H1 (cell line): ENCODE measurements around the gene WDR7. TPM values are rescaled to one million over a fixed set of nuclear protein-coding genes. Genes with fewer than 3 reads are reported as not detected.

ENCODE experiments used
- CTCF ChIA-PET: fragments of 300-600 bp; sonication (Branson Sonifier 250); formaldehyde crosslinking; loops from one replicate; lab custom pipeline; 2021; ENCODE audit not compliant: partially characterized antibody; lab: Charles Lee
- POLR2A ChIA-PET: fragments of 300-600 bp; sonication (Branson Sonifier 250); formaldehyde crosslinking; loops from one replicate; lab custom pipeline; 2021; ENCODE audit warnings: inconsistent platforms; ENCODE audit not compliant: partially characterized antibody; lab: Charles Lee
- DNase-seq, 2 experiments: peaks; one replicate each; pipeline versions ENCODE4 v3.0.0 to v3.0.0-alpha.2; 2010 to 2022; ENCODE audit warnings: low spot score in 2 of 2, low read depth in 1 of 2, mixed read lengths in 1 of 2
- FAIRE-seq: peaks from 2 replicates; lab custom pipeline; 2011; peaks lifted over from hg19 to GRCh38; lab: Jason Lieb, UNC
- H2AFZ ChIP-seq: 2 replicates; pipeline ENCODE4 v1.8.1; 2012; ENCODE audit warnings: low read length, inconsistent platforms
- H2AK5ac ChIP-seq: 2 replicates; pipeline ENCODE4 v1.6.1; 2013; ENCODE audit warnings: low read depth, low read length
- H2BK120ac ChIP-seq: replicated peaks from 2 replicates; pipeline ENCODE3; 2013; ENCODE audit warnings: low read depth, low read length, inconsistent platforms
- H2BK12ac ChIP-seq: 2 replicates; pipeline ENCODE4 v1.6.1; 2013; ENCODE audit warnings: low read depth, low read length
- H2BK15ac ChIP-seq: 2 replicates; pipeline ENCODE4 v1.6.1; 2013; ENCODE audit warnings: low read length
- H2BK20ac ChIP-seq: 2 replicates; pipeline ENCODE4 v1.6.1; 2013; ENCODE audit warnings: low read length
- H2BK5ac ChIP-seq: 2 replicates; pipeline ENCODE4 v1.6.1; 2013; ENCODE audit warnings: low read depth, low read length
- H3K14ac ChIP-seq: 2 replicates; pipeline ENCODE4 v1.6.1; 2013; ENCODE audit warnings: inconsistent platforms; ENCODE audit not compliant: insufficient read length
- H3K18ac ChIP-seq: 2 replicates; pipeline ENCODE4 v1.6.1; 2013; ENCODE audit warnings: low read length; ENCODE audit errors: extremely low read depth
- H3K23ac ChIP-seq: 2 replicates; pipeline ENCODE4 v1.6.1; 2013; ENCODE audit warnings: inconsistent platforms; ENCODE audit not compliant: insufficient read length
- H3K23me2 ChIP-seq: 2 replicates; pipeline ENCODE4 v1.6.1; 2013; ENCODE audit warnings: low read depth, low read length
- H3K27ac ChIP-seq: 2 replicates; pipeline ENCODE4 v1.6.1; 2011; ENCODE audit warnings: low read depth, low read length, inconsistent platforms
- H3K27me3 ChIP-seq, 4 experiments: replicated peaks in 1 of 4; 1 replicate in 1 of 4; 2 replicates in 3 of 4; pipeline versions ENCODE4 v1.6.1 to v1.8.1; 2011 to 2013; ENCODE audit warnings: low read length in 3 of 4, mild to moderate bottlenecking in 3 of 4, inconsistent platforms in 2 of 4, mixed read lengths in 2 of 4, moderate library complexity in 1 of 4; ENCODE audit not compliant: control insufficient read depth in 3 of 4, insufficient read depth in 3 of 4; ENCODE audit errors: extremely low read depth in 1 of 4
- H3K36me3 ChIP-seq, 4 experiments: 2 replicates each; pipeline versions ENCODE4 v1.6.1 to v1.8.1; 2011 to 2013; ENCODE audit warnings: mild to moderate bottlenecking in 4 of 4, low read length in 3 of 4, moderate library complexity in 2 of 4, control low read depth in 1 of 4, inconsistent platforms in 1 of 4; ENCODE audit not compliant: insufficient read depth in 4 of 4, control insufficient read depth in 2 of 4
- H3K4ac ChIP-seq: replicated peaks from 2 replicates; pipeline ENCODE3; 2013; ENCODE audit warnings: low read length, low read depth, mixed read lengths, inconsistent platforms; ENCODE audit not compliant: insufficient read length
- H3K4me1 ChIP-seq, 4 experiments: replicated peaks in 1 of 4; 1 replicate in 1 of 4; 2 replicates in 3 of 4; pipeline versions ENCODE4 v1.6.1 to v1.8.1; 2011 to 2013; ENCODE audit warnings: low read length in 3 of 4, inconsistent platforms in 2 of 4, mixed read lengths in 1 of 4; ENCODE audit not compliant: insufficient read depth in 4 of 4, control insufficient read depth in 3 of 4
- H3K4me2 ChIP-seq, 2 experiments: 2 replicates each; pipeline versions ENCODE4 v1.6.1 to v1.8.1; 2011 to 2013; ENCODE audit warnings: low read depth in 2 of 2, low read length in 2 of 2, control low read depth in 1 of 2, inconsistent platforms in 1 of 2, mild to moderate bottlenecking in 1 of 2; ENCODE audit not compliant: insufficient read depth in 1 of 2
- H3K4me3 ChIP-seq, 4 experiments: fragments of 200-600, 300-600 bp in 1 of 4; sonication (generic), shearing (Covaris generic), sonication (Bioruptor Twin) in 1 of 4; 2 replicates each; pipeline versions ENCODE4 v1.5.1 to v1.8.1; 2011 to 2016; ENCODE audit warnings: low read length in 4 of 4, low read depth in 3 of 4, control low read depth in 2 of 4, inconsistent platforms in 2 of 4, mild to moderate bottlenecking in 2 of 4, mixed read lengths in 1 of 4, moderate library complexity in 1 of 4; ENCODE audit not compliant: insufficient read depth in 2 of 4; ENCODE audit errors: extremely low read depth in 1 of 4
- H3K56ac ChIP-seq: replicated peaks from 2 replicates; pipeline ENCODE3; 2013; ENCODE audit warnings: low read depth, mild to moderate bottlenecking, mixed read lengths, low read length, inconsistent platforms; ENCODE audit not compliant: insufficient read length
- H3K79me1 ChIP-seq: 2 replicates; pipeline ENCODE4 v1.6.1; 2013; ENCODE audit warnings: low read depth, low read length, control low read depth
- H3K79me2 ChIP-seq, 2 experiments: 2 replicates each; pipeline versions ENCODE4 v1.6.1 to v1.8.1; 2012 to 2013; ENCODE audit warnings: low read length in 2 of 2, mild to moderate bottlenecking in 2 of 2, inconsistent platforms in 1 of 2; ENCODE audit not compliant: insufficient read depth in 2 of 2, control insufficient read depth in 1 of 2
- H3K9ac ChIP-seq, 4 experiments: replicated peaks in 1 of 4; 1 replicate in 1 of 4; 2 replicates in 3 of 4; pipeline versions ENCODE4 v1.6.1 to v1.8.1; 2011 to 2013; ENCODE audit warnings: low read depth in 3 of 4, low read length in 3 of 4, control low read depth in 2 of 4, mild to moderate bottlenecking in 2 of 4, moderate library complexity in 2 of 4, inconsistent platforms in 1 of 4; ENCODE audit errors: extremely low read depth in 1 of 4
- H3K9me3 ChIP-seq, 2 experiments: 2 replicates each; pipeline versions ENCODE4 v1.6.1 to v1.8.1; 2012 to 2013; ENCODE audit warnings: mild to moderate bottlenecking in 2 of 2, moderate library complexity in 2 of 2, control low read depth in 1 of 2, inconsistent platforms in 1 of 2, low read depth in 1 of 2, low read length in 1 of 2, mixed read lengths in 1 of 2; ENCODE audit not compliant: insufficient read depth in 2 of 2
- H4K20me1 ChIP-seq, 2 experiments: replicated peaks in 1 of 2; 2 replicates each; pipeline versions ENCODE3 to v1.8.1; 2011 to 2013; ENCODE audit warnings: inconsistent platforms in 2 of 2, low read length in 2 of 2, mild to moderate bottlenecking in 1 of 2; ENCODE audit not compliant: insufficient read depth in 2 of 2, control insufficient read depth in 1 of 2
- H4K5ac ChIP-seq: 2 replicates; pipeline ENCODE4 v1.6.1; 2013; ENCODE audit warnings: low read length, low read depth, mixed read lengths, inconsistent platforms; ENCODE audit not compliant: insufficient read length
- H4K8ac ChIP-seq: 2 replicates; pipeline ENCODE4 v1.8.0; 2013; ENCODE audit warnings: mild to moderate bottlenecking, moderate library complexity, low read length, inconsistent platforms; ENCODE audit not compliant: insufficient read depth; ENCODE audit errors: extremely low read depth
- H4K91ac ChIP-seq: replicated peaks from 2 replicates; pipeline ENCODE3; 2013; ENCODE audit warnings: low read length, mixed read lengths, inconsistent platforms; ENCODE audit not compliant: insufficient read length
- BCL11A ChIP-seq, 2 experiments: IDR thresholded peaks; one replicate each; pipeline ENCODE4 v1.6.1; 2011; ENCODE audit warnings: low read depth in 2 of 2, low read length in 2 of 2, mild to moderate bottlenecking in 2 of 2
- CBX8 ChIP-seq: fragments of 300-800, 300-1000 bp; sonication (generic); IDR thresholded peaks from 2 replicates; pipeline ENCODE4 v1.7.1; 2016; ENCODE audit warnings: low read depth, low read length, borderline replicate concordance
- CHD1 ChIP-seq: IDR thresholded peaks from 2 replicates; pipeline ENCODE4 v1.6.1; 2012; ENCODE audit warnings: low read depth, low read length, improper control_type of control experiment
- HDAC2 ChIP-seq, 2 experiments: fragments of 300-600 bp in 1 of 2; sonication (generic) in 1 of 2; IDR thresholded peaks; 2 replicates each; pipeline ENCODE4 v1.6.1; 2011 to 2012; ENCODE audit warnings: low read depth in 2 of 2, low read length in 2 of 2, mild to moderate bottlenecking in 2 of 2, moderate library complexity in 2 of 2, borderline replicate concordance in 1 of 2, inconsistent platforms in 1 of 2
- HDAC6 ChIP-seq: IDR thresholded peaks from one replicate; pipeline ENCODE4 v1.7.1; 2012; ENCODE audit warnings: low read depth, mild to moderate bottlenecking, inconsistent platforms, low read length, moderate library complexity
- JUND ChIP-seq: IDR thresholded peaks from 2 replicates; pipeline ENCODE4 v1.6.1; 2011; ENCODE audit warnings: mild to moderate bottlenecking, improper control_type of control experiment, low read length
- PHF8 ChIP-seq: fragments of 200-600 bp; sonication (generic); conservative IDR thresholded peaks from 2 replicates; pipeline ENCODE4 v1.7.1; 2012; ENCODE audit warnings: low read depth, mild to moderate bottlenecking, inconsistent platforms, low read length, moderate library complexity
- POLR2A ChIP-seq, 2 experiments: IDR thresholded peaks; 1 replicate in 1 of 2; 2 replicates in 1 of 2; pipeline ENCODE4 v1.6.1; 2011; ENCODE audit warnings: low read depth in 2 of 2, low read length in 2 of 2, mild to moderate bottlenecking in 2 of 2; ENCODE audit errors: control extremely low read depth in 1 of 2
- SIRT6 ChIP-seq: IDR thresholded peaks from one replicate; pipeline ENCODE4 v1.7.1; 2012; ENCODE audit warnings: low read length, inconsistent platforms
- TAF1 ChIP-seq: IDR thresholded peaks from 2 replicates; pipeline ENCODE4 v1.6.1; 2011; ENCODE audit warnings: mild to moderate bottlenecking, low read depth, low read length
- WGBS, 2 experiments: shearing (Covaris generic) in 1 of 2; methylation state at CpG; one replicate each; pipeline versions ENCODE4 v1.1.6 to v1.1.7; 2013 to 2015; ENCODE audit warnings: low lambda C conversion rate in 2 of 2, mixed read lengths in 2 of 2, inconsistent platforms in 1 of 2, low coverage in 1 of 2, missing lambda C conversion rate in 1 of 2; ENCODE audit not compliant: insufficient replicate concordance in 2 of 2, insufficient coverage in 1 of 2, insufficient read length in 1 of 2; ENCODE audit errors: extremely low coverage in 1 of 2, missing lambda C conversion rate in 1 of 2; 5-methylcytosine and 5-hydroxymethylcytosine counted together
- polyA plus RNA-seq, 7 experiments: library from polyadenylated mRNA; depleted of rRNA in 3 of 7; stranded (reverse) in 5 of 7; unstranded in 2 of 7; fragments of >200 nt in 5 of 7; fragments of 200-250 nt in 2 of 7; gene quantifications; 1 replicate in 5 of 7; 2 replicates in 1 of 7; 4 replicates in 1 of 7; pipeline versions ENCODE4 v1.2.1 to v1.2.3, GENCODE V29; 2011 to 2013; ENCODE audit warnings: missing spikeins in 2 of 7, mixed read lengths in 2 of 7
- total RNA-seq: library from RNA; stranded (reverse); fragmentation: NEBNext Ultra II Directional; extraction: Animal tissue kit (Norgen Biotek cat#: 25700); gene quantifications from 2 replicates; pipeline ENCODE4 v1.2.1, GENCODE V29; 2021

WDR7 gene
- total and polyA plus RNA-seq, 2 of the 8 experiments (the other 6 are each of a cell fraction or from before 2014, with no cell fraction given), result 5.5 to 15.2 TPM

DNA sequence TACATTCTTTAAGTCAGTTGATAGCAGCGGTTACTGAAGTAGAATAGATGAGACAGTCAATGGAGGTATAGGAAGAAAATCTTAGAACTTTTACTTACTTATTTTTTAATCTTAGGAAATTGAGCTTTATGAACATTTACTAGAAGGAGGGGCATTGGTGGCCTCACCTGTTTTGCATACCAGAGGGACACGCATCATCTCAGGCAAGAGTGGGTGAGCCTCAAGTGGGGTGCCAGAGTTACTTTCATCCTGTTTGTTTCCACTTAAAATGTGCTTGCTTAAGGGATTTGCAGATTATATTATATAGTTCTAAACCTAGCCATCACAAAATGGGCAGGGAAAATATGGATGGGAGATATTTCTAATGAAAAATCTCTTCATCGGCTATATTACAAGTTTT, 61.6 kb downstream of the WDR7 start:
- Histone ChIP-seq H2BK5ac (no peak overlapping the region), H4K20me1 (no peaks in the 10 kb centered on the region), H4K91ac (no peak overlapping the region), H3K4me2 (no peak overlapping the region), H2BK12ac (no peak overlapping the region), H3K4ac (no peak overlapping the region), H4K5ac (no peak overlapping the region), H2BK20ac (no peak overlapping the region), H3K4me1 (no peaks in the 10 kb centered on the region), H2AK5ac (no peak overlapping the region), H3K79me2 (no peaks in the 10 kb centered on the region), H3K23me2 (no peaks in the 10 kb centered on the region)
- POLR2A ChIA-PET, result no interaction called here
- FAIRE-seq, result no peak
- no peak for TF ChIP-seq TAF1
- TF ChIP-seq CBX8, result no peak
- no peak for TF ChIP-seq HDAC2 (IDR thresholded peaks at IDR 0.05; ENCODE audit: borderline replicate concordance in 1 of 2, low read depth in 2 of 2, low read length in 2 of 2)
- no peak for TF ChIP-seq PHF8
- TF ChIP-seq SIRT6, result no peak
- no peak for TF ChIP-seq HDAC6
- no peak for TF ChIP-seq CHD1
- no peak for TF ChIP-seq JUND
- TF ChIP-seq POLR2A (IDR thresholded peaks at IDR 0.05; ENCODE audit: control extremely low read depth in 1 of 2, low read depth in 2 of 2, low read length in 2 of 2), result no peak
- TF ChIP-seq BCL11A (IDR thresholded peaks at IDR 0.05; ENCODE audit: low read depth in 2 of 2, low read length in 2 of 2), result no peak
- TF ChIP-seq, all 59 proteins: peak for 0
- Histone ChIP-seq H3K23ac (no peak overlapping the region), H3K27ac (no peak overlapping the region), H3K56ac (no peak overlapping the region), H3K36me3 (no peaks in the 10 kb centered on the region), H2BK15ac (no peak overlapping the region), H2BK120ac (no peak overlapping the region), H3K18ac (no peak overlapping the region), H3K9ac (no peak overlapping the region), H3K79me1 (no peaks in the 10 kb centered on the region), H4K8ac (no peak overlapping the region), H3K14ac (no peak overlapping the region), H3K27me3 (no peaks in the 10 kb centered on the region), H3K9me3 (no peaks in the 10 kb centered on the region), H2AFZ (no peak overlapping the region), H3K4me3 (no peak overlapping the region)
- WGBS, 2 experiments, result 95% methylated on average over 3 of the region's 3 CpGs; no CpG with 5 or more reads in 1 of the 2 experiments
- DNase-seq, result no peak
- CTCF ChIA-PET, result no interaction called here
